ENCODE measurements around the gene DGKD.

- TF ChIP-seq CTCF (conservative IDR thresholded peaks at IDR 0.05; ENCODE audit: low read length): no peak
- TF ChIP-seq EZH2phosphoT487 (IDR thresholded peaks at IDR 0.05; ENCODE audit: borderline replicate concordance): no peak
These were observed 134.8 kb downstream of the DGKD start for GRCh38 chr2:233489143-233489542.

All from Loucy (cell line).